Stimulated activated CD8-positive, alpha-beta memory T cell treated with anti-CD3 and anti-CD28 coated beads, Interleukin-15, amount 100 ng/mL, for 24 hours (primary cell): ENCODE measurements around the gene TSPEAR.

Experiments used
- DNase-seq: peaks from one replicate; pipeline ENCODE4 v3.0.0-alpha.2; 2020; ENCODE audit warnings: low read depth

TSPEAR gene

DNA sequence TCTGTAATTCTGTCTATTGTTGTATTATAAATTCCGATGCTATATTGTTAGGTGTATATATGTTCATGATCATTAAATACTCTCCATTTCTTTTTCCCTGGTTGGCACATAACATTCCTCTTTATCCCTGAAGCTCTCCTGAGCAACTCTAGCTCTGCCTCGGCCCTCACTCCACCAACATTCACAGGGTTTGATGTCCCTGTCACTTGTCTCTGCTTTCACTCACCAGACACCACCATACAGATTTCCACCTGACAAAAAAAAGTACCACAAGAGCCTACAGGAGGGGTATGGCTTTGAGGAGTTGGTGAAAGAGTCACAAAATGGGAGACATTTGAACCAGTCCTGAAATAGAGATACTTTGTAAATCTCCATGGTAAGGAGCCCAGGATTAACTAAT lies 8.8 kb upstream of the TSPEAR start:
- DNase-seq, result no peak

DNA sequence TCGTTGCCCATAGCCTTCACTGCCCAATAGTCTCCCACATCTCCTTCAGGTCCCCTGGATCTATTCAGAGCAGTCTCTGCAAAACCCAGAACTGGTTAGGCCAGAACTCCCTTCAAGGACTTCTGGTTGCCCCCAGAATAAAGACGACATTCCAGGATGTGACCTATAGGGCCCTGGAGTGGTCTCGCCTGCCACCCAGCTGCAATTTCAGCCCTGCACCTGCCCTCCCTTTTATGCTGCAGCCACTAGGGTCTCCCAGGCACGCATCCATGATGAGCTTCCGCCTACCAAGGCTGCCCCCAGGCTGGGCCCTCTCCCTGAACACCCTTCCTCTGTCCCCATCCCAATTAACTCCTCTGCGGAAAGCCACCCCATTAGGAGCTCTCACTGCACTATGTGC lies 7.2 kb upstream of the TSPEAR start:
- no peak for DNase-seq

DNA sequence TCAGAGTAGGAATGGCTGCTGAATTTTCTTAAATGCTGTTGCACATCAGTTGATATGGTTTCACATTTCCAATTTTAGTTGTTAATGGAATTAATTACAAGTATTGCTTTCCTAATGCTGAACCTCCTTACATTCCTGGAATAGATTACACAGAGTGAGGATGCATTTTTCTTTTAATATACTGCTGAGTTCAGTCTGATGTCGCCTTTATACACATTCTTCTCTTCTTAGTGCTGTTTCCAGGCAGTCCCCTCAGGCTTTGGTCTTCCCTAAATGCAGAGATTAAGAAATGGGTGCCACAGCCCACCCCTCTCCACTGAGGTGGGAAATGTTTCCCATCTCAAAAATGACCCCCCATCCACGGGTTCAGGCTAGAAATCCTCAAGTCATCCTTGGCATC lies 6.7 kb upstream of the TSPEAR start:
- DNase-seq, result no peak

DNA sequence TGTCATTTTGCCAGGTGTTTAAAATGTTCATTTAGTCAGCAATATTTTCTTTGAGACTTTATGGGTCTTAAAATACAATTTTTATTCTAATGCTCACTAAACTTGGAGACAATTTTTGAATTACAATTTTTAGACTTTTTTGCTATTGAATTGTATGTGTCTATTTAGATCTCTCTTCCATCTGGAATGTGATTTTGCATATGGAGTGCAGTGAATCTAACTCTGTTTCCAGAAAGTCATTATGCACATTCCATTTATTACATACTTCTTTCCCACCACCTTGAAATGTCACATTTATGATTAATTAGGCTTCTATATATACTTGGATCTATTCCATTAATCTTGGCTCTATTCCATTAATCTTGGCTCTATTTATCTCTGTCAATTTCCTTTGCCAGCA lies 5.6 kb upstream of the TSPEAR start:
- no peak for DNase-seq

DNA sequence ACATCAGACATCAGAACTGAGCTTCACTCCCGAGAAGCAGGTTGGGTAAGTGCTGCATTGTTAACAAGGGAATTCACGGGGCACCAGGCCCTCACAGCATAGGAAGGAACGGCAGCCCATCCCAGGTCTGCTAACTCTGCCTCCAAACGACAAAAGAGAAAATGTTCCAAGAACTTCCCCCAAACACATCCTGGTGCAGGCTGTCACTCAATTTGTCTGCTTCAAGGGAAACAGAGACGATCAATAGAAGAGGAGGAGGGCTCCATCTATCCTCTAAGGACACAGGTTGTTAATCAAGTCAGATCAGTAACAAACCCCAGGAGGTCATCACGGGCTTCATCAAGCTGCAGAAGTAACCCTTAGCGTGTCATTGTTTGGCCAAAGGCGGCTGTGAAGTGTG lies 3.5 kb upstream of the TSPEAR start:
- DNase-seq, result no peak

DNA sequence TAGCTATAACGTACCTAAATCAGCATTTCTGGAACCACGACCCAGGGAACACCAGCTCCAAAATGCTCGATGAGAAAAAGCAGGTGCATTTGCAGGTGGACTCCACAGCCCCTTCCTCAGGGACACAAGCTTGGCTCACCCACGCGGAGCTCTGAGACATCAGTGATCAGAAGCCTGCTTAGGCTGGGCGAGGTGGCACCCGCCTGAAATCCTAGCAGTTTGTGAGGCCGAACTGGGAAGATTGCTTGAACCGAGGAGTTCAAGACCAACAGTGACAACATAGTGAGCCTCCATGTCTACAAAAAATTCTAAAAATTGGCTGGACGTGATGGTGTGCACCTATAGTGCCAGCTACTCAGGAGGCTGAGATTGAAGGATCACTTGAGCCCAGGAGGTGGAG lies 2.5 kb upstream of the TSPEAR start:
- no peak for DNase-seq

DNA sequence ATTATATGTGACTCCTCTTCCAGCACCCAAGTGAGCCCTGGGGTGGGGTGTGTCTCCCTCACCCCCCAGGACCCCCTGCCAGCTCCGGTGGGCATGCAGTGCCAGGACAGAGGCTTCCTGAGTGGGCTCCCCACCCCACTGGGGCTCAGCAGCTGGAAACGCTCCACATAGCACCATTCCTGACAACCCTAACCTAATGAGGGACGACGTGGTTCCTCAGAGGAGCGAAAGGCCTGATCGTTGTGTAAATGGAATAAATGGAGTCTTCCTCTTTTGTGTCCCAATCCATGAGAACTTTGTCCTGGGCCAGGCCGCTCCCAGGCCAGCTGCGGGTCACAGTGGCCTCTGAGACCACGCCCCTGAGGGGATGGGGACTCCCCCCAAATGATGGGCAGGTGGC lies 1.8 kb upstream of the TSPEAR start:
- DNase-seq, result no peak

DNA sequence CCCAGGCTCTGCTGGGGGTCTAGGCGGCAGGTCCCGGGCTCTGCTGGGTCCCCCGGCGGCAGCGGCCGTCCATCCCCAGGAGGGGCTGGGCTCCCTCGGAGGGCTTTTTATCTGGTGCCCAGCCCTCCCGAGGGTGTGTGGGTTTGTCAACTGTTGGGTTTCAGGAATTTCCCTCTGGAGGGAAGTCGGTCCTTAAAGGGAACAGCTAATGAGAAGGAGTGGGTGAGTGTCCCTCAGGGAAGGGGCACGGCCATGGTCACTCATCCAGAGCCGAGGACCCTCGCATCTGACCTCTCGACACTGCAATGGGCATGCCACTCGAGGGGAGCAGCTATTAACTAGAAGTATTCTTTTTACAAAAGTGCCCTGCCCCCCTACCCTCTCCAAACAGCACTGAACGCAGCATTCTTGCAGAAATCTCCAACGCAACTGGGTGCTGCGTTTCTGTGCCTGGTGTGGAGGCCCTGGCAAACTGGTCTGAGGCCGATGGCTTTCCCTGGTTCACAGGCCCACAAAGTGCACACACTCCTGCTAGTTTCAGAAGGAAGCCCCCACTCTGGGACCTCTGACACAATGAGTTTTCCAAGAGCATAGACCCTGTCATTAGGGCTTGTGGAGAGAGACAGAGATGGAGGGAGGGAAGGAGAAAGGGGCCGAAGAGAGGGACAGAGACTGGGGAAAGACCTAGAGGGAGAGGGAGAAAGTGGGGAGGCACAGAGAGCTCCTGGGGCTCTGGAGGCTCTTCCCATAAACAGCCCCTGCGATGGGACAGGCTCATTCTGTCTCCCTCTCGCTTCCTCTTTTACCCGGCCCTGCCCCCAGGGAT lies 1.0 kb upstream of the TSPEAR start:
- no peak for DNase-seq

DNA sequence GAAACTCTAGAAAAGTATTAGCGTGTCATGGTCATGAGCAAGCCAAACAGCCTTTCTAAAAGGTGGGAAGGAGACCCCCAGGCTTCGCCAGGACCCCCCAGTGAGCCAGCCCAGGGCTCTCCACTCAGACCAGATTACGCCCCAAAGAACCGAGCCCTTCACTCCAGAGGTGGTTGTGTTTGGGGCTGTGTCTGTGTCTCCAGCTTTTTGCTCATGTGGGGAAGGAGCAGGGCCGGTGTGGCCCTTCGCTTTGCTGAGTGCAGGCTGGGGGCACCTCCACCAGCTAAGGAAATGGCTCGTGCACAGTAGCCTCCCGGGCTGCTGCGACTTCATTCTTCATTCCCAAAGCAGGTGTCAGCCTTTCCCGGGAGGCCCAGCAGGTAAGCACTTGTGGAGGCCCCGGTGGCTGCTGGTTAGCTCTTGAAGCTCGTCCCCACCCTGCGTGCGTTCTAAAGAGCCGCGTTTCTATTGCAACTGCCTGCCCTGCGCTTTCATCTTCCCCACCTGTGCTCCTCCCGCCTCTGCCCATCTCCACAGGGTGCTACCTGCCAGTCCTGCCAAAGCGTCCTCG lies 531 bp downstream of the TSPEAR start:
- no peak for DNase-seq

DNA sequence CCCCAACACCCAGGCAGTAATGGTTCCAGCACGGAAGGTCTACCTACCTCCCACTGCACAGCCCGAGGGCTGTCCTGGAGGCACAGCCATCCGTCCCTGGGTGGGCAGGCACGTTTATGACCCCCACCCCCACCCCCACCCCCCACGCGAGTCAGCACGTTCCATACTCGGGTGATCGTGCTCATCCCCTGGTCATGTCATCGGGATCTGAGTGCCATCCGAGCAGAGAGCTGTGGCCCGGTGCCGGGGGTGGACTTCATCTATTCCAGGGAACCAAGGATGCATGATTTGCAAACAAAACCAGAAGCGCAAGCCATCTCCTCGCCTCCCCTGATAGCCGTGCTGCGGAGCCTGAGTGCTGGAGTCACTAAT lies 1.1 kb downstream of the TSPEAR start:
- DNase-seq, result no peak

DNA sequence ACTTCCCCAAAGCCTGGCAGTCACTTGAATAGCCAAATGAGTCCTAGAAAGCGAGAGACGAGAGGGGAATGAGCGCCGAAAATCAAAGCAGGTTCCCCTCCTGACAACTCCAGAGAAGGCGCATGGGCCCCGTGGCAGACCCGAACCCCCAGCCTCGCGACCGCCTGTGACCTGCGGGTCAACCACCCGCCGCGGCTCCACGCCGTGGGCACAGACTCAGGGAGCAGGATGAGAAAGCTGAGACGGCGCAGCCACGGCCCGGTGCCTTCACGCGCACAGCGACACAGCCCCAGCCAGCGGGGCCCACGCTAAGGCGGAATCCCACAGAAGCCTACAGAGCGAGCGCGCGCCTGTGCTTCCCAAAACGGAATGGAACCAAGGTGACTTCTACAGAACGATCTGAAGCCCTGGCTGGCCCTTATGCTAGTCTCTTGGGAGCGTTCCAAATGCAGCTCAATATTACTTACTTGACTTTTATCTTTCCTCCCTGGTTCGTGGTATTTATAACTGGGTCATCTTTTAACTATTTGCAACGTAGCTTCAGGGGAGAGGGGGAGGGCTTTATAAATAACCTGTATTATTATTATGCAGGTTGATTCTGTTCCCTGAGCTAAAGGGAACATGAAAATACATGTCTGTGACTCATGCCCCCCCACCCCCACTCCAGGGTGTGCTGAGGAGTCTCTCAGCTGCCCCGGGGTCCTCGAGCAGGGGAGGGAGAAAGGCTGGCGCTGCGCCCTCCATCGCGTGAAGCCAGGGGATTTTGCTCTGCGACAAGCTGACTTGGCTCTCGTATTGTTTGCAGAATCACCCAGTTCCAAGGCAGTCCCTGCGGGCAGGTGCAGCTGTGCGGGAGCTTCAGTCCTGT lies 1.7 kb downstream of the TSPEAR start:
- DNase-seq, result no peak

DNA sequence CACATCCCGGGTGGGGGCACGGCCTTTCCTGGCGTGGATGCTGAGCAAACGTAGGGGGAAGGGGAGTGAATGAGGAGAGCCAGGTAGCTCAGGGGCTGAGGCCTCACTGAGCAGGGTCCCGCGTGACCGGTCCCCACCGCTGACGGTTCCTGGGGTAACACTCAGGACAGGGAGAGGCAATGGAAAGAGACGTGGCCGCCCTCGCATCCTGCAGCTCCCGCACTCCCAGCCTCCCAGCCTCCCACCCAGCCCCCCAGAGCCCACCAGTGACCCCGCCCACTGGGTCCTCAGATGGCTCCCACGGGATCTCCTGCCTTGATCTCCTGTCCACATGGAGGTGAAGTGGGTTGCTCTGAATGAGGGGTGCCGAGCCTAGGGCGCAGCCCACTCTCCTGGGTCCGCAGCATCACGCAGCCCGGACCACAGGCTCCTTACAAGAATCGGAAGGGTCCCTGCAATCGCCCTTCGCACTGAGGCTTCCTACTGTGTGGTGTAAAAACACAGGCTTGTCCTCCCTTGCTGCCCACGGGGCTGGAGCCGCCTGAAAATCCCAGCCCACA lies 2.4 kb downstream of the TSPEAR start:
- DNase-seq, result no peak

DNA sequence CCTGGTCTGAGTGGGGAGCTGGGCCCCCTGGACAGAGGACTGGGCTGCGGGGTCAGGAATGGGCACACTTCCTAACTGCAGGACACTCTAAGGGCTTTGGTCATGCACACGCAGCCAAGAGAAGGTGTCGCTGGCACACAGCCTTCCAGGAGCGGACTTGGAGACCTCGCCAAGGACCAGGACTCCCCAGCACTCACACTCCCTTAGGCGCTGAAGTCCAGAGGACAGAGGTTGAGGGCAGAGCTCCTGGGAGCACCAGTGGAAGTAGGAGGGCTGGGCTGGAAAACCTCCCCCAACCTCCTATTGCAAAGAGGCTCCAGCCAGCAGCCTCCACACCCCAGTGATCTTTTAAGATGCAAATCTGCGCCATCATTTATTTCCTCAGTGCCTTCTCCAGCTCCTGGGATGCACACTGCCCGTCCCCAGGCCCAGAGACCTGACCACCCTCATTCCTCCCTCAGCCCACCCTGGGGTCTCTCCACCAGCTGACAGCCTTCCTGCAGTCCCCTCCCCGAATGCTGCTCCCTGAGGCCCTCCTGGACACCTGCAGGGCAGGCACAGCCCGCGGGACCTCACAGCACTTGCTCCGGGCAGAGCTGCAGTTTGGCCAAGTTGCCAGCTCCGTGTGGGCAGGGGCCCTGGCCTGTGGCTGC lies 3.0 kb downstream of the TSPEAR start:
- no peak for DNase-seq

DNA sequence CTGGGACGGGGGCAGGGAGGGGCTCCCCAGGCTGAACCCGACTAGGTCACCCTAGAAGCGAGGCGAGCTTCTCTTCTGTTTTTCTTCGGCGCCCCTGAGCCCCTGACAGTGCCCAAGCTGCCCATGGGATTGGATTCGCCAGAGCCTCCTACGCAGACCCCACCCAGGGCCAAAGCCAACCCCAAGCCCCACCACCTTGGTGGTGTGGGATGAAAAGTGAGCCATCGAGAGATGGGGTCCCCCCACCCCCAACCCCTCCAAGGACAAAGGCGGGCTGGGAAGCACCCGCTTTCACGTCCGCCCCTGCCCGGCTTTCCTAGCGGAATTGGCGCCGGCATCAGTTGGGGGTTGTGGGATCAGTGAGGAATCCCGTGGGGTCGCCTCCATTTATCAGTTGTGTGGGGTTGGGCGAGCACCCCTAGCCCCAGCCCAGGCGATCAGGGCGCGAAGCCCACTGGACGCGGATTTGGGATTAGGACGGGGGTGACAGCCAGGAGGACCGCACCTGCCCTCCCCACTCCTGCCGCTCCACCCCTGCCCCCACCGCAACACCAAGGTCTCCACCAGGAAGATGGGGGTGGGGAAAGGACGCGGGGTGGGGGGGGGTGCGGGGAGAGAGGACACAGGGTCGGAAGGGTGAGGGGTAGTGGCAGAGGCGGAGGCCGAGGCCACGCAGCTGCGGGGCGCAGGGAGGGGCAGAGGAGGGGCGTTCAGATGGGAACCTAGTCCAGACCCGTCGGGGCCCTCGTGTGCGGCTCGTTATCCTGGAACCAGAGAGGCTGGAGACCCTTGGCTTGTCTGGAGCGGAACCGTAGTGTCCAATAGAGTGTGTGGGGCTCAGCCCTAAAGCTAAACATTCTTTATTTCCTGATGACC lies 4.4 kb downstream of the TSPEAR start:
- no peak for DNase-seq

DNA sequence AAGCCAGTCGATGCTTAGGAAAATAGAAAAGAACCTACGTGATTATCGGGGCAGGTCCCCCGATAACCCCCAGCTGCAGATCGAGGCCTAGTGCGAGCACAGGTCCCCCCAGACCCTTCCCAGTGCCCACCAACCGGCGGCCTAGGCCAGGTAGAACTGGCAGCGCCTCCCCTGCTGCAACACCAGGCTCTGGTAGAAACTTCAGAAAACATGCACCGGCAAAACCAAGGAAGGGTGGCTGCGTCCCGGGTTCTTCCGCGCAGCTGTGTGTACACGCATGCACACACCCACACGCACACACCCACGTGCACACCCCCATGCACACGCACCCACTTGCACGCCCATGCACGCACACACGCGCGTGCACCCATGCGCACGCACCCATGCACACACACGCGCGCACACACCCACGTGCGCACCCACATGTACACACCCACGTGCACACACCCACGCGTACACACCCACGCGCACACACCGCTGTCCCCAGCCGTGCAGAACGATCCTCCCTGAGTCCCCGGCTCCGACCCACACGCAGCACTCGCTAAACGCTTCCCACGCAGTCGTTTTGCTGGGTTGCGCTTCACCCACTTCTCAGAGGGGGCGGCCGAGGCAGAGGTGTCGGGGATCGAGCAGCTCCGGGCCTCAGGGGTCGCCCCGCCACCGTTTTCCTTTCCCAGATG lies 5.2 kb downstream of the TSPEAR start:
- no peak for DNase-seq

DNA sequence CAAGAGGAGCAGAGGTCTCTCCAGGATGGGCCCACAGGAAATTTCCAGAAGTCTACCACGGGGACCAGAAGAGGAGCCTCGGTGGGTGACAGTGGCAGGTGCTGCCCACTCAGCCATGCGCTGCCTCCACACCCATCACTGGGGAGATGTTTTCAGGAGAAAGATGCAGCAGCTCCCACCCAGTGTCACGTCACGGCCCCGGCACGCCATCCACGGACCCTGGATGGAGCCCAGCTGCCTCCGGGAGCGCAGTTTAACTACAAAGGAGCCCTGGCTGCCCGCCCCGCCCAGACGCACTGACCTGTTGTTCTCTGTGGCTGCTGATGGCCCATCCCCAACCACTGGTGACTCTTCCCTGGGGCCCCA lies 6.8 kb downstream of the TSPEAR start:
- no peak for DNase-seq

DNA sequence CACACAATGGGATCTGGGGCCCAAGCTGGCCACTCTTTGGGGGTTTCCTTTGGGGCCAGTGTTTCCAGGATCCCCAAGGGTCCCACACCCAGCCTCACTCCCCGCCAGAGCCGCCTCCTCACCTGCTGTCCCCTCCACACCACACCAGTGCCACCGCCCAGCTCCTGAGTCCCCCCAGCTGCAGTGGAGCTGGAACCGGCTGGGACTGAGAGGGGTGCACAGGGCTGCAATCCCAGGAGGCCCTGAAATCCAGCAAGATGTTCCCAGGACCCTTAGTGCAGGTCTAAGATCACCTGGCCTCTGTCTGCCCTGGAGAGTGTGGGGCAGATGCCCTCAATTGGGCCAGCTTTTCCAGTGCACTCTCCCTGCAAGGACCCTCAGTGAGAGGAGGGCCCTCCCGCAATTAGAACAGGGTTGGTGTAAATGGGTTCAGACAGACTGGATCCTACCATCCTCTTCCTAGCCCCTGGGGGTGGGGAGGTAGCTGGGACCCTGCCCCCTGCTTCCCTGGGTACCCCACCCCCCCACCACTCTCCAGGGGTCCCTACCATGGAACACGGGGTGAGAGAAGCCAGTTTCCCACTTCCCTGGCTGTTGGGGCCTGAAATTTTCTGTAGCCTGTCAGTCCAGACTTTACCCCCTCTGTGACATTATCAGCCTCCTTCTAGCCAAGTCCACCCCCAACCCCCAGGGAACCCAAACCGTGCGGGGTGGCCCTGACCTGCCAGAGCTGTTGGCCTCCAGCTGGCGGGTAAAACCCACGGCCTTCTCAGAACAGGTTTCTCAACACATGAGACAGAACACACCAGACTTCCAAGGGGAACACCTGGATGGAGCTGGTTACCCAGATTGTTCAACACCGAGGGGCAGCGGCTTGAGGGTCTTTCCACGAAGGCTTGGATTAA lies 7.4 kb downstream of the TSPEAR start:
- no peak for DNase-seq

DNA sequence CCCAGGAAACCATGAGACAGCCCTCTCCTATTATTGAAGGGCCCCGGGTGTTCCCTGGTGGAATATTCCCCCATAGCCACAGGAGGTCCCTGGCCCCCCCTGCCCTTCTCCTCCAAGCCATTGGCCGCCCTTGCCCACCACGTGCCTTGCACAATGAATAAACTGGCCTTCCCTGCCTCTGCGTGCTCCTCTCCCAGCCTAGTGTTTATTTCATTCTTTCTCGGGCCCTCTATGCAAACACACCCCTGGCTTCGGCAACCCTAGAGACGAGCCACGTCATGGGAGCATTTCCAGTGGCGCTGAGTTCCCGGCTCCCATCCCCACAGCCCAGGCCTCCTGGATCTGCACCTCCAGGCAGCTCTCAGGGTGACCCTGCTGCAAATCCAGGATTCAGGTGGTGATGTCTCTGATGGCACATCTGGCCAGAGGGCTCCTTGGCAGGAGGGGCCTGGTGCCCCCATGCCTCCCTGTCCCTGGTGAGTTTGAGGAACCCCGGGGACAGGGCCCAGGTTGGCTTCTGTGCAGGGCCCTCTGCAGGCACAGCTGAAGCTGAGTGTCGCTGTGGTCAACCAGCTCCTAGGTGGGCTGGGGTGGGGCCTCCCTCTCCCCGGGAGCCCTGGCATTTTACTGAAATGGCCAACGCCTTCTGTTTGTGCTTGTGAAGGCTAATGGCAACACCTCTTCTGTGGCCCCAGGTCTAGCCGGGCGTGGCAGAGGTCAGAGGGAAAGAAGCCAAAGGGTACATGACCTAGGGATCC lies 8.2 kb downstream of the TSPEAR start:
- no peak for DNase-seq
